G401.6 (cell line): ENCODE results near the gene COMMD7.
"Not testable (repeated sequence)": the region's sequence is repeated elsewhere in the genome, so short reads cannot be mapped to it uniquely, and the experiment has no call there.

ENCODE experiments used
- FAIRE-seq: peaks from 2 replicates; lab custom pipeline; 2012; peaks lifted over from hg19 to GRCh38; lab: Jason Lieb, UNC

The COMMD7 gene

DNA sequence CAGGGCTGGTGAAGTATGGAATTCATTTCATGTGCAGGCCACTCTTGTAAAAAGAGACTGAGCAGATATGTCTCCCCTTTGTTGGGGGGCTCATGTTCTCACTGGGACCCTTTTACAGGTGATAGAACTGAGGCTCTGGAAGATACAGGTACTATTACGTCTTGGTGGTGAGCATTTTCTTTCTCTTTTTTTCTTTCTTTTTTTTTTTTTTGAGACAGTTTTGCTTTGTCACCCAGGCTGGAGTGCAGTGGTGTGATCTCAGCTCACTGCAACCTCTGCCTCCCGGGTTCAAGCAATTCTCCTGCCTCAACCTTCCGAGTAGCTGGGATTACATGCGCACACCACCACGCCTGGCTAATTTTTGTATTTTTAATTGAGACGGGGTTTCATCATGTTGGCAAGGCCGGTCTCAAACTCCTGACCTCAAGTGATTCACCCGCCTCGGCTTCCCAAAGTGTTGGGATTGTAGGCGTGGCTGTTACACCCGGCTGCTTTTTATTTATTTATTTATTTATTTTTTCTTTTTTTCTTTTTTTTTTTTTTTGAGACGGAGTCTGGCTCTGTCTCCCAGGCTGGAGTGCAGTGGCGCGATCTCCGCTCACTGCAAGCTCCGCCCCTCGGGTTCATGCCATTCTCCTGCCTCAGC lies 22.1 kb upstream of the COMMD7 start:
- FAIRE-seq, result not testable (repeated sequence)

DNA sequence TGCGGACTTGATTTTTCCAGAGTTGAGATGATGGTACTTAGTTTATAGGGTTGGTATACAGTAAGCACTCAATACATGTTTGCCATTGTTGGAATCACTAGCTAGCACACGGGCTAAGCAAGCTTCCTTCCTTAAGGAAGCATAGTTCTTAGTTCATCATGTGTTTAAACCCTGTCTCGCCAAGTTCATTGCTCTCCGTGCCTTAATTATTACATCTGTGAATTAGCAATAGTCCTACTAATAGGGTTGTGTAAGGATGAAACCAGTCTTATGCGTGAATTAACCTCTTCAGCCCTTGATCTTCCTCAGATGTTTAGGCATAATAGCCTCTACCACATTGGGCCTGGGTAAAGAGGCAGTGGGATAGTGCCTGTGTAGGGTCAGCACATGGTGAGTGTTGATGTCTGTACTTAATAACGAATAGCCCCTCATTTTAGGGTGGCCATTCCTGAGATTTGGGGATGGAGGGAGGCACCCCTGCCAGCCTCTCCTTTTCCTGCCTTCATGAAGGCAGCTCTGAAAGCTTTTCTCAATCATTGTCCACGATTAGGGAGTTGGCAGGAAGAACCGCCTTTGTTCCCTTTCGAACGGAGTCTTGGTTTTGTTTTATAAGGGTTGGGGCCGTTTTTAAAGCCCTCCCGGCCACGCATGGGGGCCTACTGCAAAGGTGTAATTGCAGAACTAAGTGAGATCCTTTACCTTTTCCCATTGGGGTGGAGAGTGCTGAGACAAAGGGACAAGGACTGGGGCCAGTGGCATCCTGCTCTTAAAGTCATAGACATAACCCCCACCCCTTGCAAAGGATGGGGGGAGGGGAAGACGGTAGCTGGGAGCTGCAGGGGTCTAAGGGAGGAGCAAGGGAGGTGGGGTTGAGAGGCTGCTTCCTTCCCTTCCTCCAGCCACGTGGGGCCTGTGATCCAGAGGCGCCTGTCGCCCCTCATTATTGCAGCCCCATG lies 21.0 kb upstream of the COMMD7 start:
- FAIRE-seq, result no peak

DNA sequence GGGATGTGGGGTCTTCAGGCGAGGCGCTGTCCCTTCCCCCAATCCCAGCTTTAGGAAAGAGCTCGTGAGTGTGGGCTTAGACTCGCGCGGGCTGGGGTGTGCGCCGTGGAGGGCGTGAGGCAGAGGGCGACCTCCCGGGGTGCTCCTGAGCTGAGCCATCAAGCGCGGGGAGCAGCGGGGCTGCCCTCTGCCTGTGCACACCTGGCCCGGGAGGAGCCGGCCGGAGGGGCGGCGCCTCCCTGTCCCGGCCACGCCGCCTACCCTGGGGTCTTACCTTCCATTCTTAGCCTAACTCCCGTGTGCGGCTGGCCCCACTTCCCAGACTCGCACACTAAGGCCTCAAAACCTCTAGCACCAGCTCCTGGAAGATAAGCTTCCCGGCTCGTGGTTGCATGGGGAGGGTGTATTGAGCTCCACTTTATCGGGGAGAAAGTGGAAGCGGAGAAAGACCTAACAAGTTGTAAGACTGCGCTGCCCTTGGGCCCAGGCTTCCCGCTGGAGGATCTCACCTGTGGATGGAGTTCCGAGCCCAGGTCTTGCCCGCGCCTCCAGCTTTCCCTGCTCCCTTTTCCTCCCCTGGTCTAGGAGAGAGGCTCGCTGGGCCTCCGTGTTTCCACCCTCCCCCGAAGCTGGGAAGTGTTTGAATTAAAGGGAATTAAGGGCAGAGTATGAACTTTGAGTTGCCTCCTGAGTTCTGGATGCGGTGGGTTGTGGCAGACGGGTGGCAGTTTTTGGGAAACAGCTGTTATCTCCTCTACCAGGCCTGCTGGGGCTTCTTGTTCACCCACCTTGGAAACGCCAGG lies 20.1 kb upstream of the COMMD7 start:
- no peak for FAIRE-seq

DNA sequence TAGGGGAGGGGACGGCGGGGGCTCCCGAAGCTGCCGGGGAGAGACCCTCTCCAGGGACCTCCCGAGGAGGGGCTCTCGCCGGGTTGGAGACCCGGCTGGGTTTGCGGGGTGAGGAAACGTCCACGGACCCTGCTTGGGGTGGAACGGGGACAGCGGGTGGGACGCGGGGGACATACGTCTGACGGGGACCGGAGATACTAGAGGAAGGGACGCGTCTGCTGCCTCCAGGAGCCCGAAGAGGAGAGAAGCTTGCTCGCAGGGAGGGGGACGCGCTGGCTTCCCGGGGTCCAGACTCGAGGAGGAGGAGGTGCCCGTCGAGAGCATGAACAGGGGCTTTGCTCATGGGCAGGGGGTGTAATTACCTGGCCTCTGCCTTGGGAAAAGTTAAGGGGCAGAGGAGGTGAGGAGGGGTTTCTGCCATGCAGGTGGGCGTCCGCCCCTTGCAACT lies 19.5 kb upstream of the COMMD7 start:
- no peak for FAIRE-seq

DNA sequence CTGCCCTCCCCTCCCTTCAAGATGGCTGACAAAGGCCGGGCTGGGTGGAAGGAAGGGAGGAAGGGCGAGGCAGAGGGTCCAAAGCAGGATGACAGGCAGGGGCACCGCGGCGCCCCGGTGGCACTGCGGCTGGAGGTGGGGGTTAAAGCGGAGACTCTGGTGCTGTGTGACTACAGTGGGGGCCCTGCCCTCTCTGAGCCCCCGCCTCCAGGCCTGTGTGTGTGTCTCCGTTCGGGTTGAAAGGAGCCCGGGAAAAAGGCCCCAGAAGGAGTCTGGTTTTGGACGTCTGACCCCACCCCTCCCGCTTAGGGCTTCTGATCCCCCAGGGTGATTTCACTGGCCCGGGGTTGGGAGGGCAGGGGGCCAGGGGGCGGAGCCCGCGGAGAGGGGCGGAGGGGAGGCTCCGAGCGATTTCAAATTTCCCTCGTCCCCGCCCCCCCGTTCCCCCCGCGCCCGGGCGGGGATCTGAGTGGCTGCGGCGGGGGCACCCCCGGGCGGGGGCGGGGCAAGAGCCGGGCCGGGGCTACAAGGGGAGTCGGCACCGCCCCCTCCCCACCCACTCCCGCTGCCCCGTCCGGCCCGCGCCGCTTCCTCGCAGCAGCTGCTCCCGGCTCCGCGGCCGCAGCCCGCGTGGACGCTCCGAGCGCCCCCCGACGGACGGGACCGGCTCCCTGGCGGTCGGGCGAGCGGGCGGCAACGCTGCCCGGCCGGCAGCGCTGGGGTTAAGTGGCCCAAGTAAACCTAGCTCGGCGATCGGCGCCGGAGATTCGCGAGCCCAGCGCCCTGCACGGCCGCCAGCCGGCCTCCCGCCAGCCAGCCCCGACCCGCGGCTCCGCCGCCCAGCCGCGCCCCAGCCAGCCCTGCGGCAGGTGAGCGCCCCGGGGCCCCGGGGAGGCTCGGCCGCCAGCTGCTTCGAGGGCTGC lies 18.8 kb upstream of the COMMD7 start, which contains the start of gene DNMT3B:
TSS of gene DNMT3B (plus strand) at position 555 of the 923 bp plus-strand sequence. CDS start 17,939 bp downstream, outside the sequence.
- FAIRE-seq, result no peak

DNA sequence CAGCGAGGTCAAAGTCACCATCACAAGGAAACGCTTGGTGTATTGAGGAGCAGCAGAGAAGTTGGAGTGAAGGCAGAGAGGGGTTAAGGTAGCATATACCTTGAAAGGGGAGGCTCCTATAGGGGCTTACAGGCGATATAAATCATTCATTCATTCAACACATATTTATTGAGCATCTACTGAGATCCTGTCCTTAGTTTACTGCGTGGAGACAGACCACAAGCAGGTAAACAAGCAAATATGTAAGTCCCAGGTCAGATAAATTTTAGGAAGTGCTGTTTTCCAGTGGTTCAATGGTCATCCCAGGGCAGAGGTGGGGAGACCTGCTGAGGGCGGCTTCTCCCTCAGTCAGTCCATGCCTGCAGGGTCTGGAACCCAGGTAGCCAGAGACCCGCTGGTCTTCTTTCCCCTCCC lies 18.2 kb upstream of the COMMD7 start:
- FAIRE-seq, result no peak

DNA sequence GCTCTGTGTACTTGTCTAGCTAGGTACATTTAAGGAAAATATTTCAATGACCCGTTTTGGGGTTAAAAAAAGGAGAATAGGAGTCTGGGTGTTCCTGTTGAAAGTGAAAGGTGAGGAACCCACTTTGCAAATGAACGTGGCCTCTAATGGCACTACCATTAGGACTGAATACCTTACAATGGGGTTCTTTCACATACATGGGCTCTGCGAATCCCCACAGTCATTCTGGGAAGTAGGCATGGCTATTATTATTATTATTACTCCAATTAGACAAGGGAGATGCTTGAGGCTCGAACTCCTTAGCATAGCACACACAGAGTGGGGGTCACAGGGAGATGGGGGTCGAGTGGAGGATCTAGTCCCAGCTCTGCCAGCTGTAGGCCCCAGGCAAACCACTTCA lies 12.9 kb upstream of the COMMD7 start:
- no peak for FAIRE-seq

DNA sequence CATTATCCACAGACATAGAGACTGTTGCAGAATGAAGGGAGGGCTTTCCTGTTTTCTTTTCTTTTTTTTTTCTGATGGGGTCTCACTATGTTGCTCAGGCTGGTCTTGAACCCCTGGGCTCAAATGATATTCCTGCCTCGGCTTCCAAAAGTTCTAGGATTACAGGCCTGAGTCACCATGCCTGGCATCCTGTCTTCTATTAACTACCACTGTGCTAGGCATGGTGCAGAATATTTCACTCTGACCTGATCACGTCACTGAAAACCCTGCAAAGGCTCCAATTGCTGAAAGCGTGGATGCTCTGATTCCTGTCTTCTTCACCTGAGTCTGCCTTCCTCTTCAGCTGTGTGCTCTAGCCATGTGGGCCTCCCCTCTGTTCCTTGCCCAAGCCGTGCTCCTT lies 10.5 kb upstream of the COMMD7 start:
- FAIRE-seq, result no peak

DNA sequence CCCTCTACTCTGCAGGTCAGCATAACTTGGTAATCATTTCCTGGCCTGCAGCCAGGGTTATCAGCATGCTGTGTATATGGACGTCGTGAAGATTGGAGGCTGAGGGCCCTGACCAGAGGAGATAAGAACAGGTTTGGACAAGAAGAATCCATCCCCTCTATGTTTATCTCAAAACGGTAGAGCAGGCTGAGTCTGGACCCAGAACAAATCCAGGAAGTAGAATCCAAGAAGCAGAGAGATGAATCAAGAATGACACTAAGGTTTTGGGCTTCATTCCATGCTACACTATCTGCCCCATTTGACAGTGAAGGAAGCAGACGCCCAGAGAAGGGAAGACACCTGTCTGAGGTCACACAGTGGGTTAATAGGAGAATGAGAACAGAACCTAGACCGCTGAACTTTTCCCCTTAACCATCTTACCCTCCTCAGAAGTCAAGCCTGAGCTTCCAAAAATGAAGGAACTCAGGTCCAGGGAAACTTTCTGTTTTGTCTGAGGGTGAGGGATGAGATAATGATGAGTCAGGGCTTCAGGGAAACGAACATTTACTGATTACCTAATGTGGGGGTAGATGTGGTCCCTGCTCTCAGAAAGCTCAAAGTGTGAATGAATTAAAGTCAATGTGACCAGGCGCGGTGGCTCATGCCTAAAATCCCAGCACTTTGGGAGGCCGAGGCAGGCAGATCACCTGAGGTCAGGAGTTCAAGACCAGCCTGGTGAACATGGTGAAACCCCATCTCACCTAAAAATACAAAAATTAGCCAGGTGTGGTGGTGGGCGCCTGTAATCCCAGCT lies 9.4 kb upstream of the COMMD7 start:
- FAIRE-seq, result no peak

DNA sequence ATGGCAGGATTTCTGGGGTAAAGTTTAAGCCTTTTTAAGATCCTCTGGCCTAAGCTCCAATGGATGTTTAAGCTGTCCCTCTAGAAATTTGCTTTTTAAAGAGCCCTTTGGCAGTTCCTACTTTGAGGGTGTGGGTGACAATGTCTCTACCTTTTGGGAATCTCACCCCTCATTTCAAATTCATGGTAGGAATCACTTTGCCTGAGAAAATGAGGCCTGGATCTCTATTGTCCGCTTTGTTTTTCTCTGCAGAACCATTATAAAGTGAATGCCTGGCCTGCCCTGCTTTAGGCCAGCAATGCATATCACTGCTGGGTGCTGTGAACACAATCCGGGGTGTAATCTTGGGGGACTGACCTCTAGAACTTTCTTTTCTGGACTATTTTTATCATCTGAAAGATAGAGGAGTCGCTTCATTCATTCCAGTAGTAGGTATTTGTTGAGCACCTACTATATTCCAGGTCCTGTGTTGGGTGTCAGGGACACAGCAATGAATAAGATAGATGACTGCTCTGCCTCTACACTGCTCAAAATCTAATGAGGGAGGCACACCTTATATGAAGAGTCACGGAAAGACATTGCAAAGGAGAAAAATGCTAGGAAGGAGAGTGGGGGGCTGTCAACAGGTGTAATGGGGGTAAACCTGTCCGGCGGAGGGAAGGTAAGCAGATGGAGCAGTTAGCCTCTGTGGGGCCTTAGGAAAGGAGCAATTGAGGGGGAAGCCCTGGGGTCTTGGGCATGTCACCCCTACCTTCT lies 8.6 kb upstream of the COMMD7 start:
- no peak for FAIRE-seq

DNA sequence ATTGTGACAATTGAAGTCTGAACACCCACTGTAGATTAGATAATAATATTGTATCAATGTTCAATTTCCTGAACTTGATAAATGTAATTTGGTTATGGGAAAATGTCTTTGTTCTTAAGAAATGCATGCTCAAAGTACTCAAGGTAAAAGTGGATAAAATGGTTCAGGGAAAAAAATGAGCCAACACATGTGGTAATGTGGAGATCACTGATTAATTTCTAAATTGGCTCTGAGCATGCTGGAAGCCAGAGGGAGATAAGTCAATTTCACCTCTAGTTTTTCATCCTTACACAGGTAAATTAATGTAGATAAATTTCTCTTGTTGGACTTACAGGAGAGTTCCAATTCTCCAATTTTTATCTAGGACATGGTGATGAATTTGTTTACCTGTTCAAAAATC lies 8.0 kb upstream of the COMMD7 start:
- FAIRE-seq, result no peak

DNA sequence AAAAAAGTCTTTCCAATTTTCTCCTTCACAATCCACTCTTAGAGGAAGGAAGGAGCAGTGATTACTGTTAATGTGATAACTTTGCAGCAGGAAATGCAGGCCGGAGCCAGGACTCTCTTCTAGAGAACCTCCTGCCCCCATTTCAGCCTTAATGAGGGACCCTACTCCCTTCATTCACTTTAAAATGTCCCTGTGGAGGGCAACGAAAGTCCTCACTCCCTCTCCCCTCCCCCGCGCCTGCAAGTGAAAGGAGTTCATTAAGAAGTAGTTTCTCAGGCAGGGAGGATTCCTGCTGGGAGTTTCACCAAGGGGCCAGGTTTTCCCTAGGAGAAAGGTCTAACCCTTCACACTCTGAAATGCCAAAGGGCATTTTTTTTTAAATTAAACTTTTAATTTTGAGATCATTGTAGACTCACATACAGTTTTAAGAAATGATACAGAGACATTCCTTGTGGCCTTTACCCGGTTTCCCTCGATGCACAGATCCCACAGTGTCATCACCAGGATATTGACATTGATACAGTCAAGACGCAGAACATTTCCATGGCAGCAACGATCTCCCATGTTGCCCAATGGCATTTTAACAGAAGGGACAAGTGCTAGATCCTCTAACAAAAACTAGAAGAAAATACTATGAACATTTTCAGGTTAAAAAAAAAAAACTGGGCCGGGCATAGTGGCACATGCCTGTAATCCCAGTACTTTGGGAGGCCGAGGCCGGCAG lies 6.8 kb upstream of the COMMD7 start:
- FAIRE-seq, result no peak

DNA sequence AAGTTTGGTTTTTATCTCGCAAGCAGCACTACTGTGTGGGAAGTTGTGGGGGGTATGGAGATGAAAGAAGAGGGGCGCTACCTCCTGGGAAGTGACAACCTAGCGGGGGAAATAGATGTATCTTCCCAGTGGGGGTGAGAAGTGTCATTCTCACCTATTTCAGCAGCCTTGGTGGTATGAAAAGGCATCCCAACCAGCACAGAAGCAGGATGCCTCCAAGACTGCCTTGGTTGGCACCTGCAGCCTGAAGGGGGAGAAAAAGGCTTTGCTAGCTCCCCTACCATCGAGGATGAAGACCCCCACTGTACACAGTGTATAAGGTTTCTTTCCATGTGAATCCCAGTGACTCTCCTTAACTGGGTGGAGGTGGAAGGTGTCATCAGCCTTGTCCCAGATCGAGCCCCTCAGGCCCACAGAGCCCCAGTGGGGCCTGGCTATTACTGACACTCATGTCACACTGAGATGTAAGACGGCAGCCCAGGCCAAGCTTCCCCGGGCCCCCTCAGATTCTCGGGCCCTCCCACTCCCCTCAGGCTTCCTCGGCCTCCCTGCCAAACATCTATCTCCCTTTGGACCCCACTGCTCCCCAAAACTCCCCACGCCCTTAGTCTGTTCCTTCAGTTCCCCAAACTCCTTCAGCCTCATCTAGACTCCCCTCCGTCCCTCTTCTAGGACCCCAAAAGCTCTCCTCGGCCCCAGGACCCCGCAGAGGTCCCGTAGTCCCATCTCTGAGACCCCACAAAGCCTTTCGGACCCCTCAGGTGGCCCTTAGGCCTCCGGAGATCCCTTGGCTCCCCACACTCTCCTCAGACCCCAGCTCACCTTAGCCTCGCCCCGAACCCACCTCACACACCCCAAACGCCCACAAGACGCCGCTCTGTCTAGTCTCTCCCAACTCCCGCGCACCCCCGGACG lies 688 bp downstream of the COMMD7 start:
- FAIRE-seq, result no peak

DNA sequence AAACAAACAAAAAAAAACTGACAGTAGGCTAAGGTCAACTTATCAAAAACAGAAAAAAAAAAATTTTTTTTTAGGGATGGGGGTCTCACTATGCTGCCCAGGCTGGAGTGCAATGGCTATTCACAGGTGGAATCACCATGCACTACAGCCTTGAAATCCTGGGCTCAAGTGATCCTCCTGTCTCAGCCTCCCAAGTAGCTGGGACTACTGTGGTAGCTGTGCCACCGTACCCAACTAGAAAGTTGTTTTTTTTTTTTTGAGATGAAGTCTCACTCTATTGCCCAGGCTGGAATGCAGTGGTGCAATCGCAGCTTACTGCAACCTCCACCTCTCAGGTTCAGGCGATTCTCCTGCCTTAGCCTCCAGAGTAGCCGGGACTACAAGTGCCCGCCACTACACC lies 2.1 kb downstream of the COMMD7 start:
- FAIRE-seq, result no peak

DNA sequence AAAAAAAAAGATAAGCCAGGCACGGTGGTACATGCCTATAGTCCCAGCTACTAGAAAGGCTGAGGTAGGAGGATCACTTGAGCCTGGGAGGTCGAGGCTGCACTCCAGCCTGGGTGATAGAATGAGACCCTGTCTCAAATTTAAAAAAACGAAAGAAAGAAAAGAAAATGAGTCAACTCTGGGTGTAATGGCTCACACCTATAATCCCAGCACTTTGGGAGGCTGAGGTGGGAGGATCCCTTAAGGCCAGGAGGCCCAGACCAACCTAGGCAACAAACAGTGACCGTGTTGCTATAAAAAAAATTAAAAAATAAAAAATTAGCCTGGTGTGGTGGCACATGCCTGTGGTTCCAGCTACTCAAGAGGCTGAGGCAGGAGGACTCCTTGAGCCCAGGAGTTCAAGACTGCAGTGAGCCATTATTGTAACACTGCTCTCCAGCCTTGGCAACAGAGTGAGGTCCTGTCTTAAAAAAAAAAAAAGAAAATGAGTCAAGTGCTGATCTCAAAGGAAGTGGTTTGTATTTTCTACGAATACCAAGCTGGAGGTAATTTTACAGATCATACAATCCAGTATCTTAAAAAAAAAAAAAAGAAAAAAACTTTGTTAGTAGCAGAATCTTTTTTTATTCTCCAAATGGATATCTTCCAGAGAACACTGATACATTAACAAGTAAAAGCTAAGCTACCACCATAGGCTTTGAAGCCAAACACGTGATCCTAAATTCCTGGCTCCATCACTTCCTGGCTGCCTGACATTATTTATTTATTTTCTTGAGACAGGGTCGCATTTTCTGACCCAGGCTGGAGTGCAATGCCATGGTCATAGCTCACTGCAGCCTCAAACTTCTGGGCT lies 5.7 kb downstream of the COMMD7 start:
- FAIRE-seq, result no peak

DNA sequence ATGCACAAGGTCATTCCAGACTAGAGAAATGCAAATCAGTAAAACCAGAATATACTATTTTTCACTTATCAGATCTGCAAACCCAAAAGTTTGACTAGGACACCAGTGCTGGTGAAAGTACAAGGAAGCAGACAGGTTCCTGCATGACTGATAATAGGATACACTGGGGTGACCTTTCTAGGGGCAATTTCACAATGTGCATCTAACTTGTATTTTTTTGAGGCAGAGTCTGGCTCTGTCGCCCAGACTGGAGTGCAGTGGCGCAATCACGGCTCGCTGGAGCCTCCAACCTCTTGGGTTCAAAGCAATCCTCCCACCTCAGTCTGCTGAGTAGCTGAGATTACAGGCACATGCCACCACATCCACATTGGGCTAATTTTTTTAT lies 11.4 kb downstream of the COMMD7 start:
- no peak for FAIRE-seq

DNA sequence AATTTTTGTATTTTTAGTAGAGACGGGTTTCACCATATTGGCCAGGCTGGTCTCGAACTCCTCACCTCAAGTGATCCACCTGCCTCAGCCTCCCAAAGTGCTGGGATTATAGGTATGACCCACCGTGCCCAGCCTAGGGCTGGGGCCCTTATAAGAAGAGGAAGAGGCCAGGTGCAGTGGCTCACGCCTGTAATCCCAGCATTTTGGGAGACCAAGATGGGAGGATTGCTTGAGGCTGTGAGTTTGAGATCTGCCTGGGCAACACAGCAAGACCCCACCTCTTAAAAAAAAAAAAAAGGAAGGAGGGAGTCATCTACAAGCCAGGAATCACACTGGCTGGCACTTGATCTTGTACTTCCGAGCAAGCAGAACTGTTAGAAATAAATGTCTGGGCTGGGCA lies 13.9 kb downstream of the COMMD7 start:
- FAIRE-seq, result not testable (repeated sequence)
